ENCODE measurements around the gene PLD6.

GRCh38 chr17:17172990-17173389 lies 33.1 kb downstream of the PLD6 start:
- TF ChIP-seq POLR2AphosphoS5 (IDR thresholded peaks at IDR 0.05; ENCODE audit: low read depth, low read length) (no peak), TAF1 (IDR thresholded peaks at IDR 0.05; ENCODE audit: low read depth, low read length) (no peak), POLR2A (IDR thresholded peaks at IDR 0.05; ENCODE audit: low read depth, low read length) (no peak), PAX5 (IDR thresholded peaks at IDR 0.05; ENCODE audit: insufficient read depth, low read length, severe bottlenecking) (no peak)
